Neutrophil (primary cell): Measurements from ENCODE around the gene ZIC2.

Experiments
- H3K27ac ChIP-seq: fragments of 200-600 bp; sonication (generic); 2 replicates; pipeline ENCODE4 v1.5.1; 2016; ENCODE audit warnings: mild to moderate bottlenecking, moderate library complexity
- H3K27me3 ChIP-seq: fragments of 200-600 bp; sonication (generic); 2 replicates; pipeline ENCODE4 v1.6.0; 2016; ENCODE audit warnings: mild to moderate bottlenecking
- H3K36me3 ChIP-seq: fragments of 200-600 bp; sonication (generic); 2 replicates; pipeline ENCODE4 v1.5.1; 2017
- H3K4me1 ChIP-seq, 2 experiments: fragments of 200-600 bp in 1 of 2; sonication (generic) in 1 of 2; 1 replicate in 1 of 2; 2 replicates in 1 of 2; pipeline versions ENCODE4 v1.5.1 to v1.6.1; 2013 to 2016; ENCODE audit warnings: low read depth in 1 of 2, low read length in 1 of 2, mild to moderate bottlenecking in 1 of 2, moderate library complexity in 1 of 2; ENCODE audit not compliant: control insufficient read depth in 1 of 2, insufficient read depth in 1 of 2
- H3K4me3 ChIP-seq, 2 experiments: fragments of 200-600 bp in 1 of 2; sonication (generic) in 1 of 2; 1 replicate in 1 of 2; 2 replicates in 1 of 2; pipeline ENCODE4 v1.5.1; 2013 to 2016; ENCODE audit warnings: low read depth in 1 of 2, low read length in 1 of 2, mild to moderate bottlenecking in 1 of 2, moderate library complexity in 1 of 2
- H3K9me3 ChIP-seq: fragments of 200-600 bp; sonication (generic); 2 replicates; pipeline ENCODE4 v1.5.1; 2016
- TF ChIP-seq, protein P1 (sequence below): fragments of 200-600 bp; sonication (generic); IDR thresholded peaks from 2 replicates; pipeline ENCODE4 v1.5.1; 2016; ENCODE audit warnings: antibody characterized with exemption

The ZIC2 gene

DNA sequence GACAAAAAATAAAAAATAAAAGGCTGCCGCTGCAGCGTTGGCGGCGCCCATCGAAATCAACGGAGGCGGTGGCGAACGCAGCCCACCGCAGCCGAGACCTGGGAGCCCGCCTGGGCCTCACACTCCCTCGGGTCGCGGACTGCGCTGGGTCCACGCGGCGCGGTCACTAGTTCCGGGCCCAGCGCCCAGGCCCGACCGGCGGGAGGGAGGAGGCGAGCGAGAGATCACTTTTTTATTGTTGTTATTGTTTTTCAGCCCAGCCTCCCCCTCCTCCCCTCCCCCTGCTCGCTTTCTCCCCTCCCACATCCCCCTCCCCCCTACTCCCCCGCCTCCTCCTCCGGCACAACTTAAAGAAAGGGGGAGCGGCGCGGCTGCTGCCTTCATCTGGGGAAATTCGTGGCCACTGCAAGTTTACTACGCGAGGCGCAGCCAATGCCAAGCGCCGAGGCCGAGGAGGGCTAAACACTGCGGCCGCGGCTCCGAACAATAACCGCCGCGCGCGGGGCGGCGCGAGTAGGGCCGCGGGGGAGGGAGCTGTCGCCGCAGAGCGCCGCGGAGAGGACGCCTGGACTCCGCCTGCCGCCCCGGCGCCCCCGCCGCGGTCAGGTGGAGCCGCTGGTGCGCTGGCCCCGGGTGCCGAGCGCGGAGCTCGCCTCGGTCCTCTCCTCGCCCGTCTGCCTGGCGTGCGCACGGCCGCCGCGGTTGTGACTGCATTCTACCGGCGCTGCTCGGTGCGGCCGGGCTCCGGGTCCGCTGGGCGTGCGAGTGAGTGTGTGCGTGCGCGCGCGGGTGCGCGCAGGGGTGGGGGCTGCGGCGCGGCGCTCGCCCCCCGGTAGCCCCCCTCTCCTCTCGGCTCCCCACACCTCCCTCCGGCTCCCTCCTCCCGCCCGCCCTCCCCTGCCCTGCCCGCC is 505 bp upstream of the ZIC2 start:
- Histone ChIP-seq H3K4me1 (peaks cover 24 to 61% of the 10 kb centered on the region in 2 experiments), H3K4me3 (peak overlapping the region; percentile 31 to 49), H3K36me3 (no peaks in the 10 kb centered on the region), H3K9me3 (peaks cover 14% of the 10 kb centered on the region), H3K27ac (no peak overlapping the region), H3K27me3 (peaks cover 100% of the 10 kb centered on the region)
- TF ChIP-seq, protein P1, sequence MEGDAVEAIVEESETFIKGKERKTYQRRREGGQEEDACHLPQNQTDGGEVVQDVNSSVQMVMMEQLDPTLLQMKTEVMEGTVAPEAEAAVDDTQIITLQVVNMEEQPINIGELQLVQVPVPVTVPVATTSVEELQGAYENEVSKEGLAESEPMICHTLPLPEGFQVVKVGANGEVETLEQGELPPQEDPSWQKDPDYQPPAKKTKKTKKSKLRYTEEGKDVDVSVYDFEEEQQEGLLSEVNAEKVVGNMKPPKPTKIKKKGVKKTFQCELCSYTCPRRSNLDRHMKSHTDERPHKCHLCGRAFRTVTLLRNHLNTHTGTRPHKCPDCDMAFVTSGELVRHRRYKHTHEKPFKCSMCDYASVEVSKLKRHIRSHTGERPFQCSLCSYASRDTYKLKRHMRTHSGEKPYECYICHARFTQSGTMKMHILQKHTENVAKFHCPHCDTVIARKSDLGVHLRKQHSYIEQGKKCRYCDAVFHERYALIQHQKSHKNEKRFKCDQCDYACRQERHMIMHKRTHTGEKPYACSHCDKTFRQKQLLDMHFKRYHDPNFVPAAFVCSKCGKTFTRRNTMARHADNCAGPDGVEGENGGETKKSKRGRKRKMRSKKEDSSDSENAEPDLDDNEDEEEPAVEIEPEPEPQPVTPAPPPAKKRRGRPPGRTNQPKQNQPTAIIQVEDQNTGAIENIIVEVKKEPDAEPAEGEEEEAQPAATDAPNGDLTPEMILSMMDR: no peak

- TF ChIP-seq, protein P1: no peak
- Histone ChIP-seq H3K9me3 (peaks cover 7% of the 10 kb centered on the region), H3K36me3 (no peaks in the 10 kb centered on the region), H3K4me1 (peaks cover 21 to 55% of the 10 kb centered on the region in 2 experiments), H3K4me3 (peak overlapping the region; percentile 12 to 49), H3K27ac (no peak overlapping the region), H3K27me3 (peaks cover 100% of the 10 kb centered on the region)
Observed at GRCh38 chr13:99982036-99982730, 599 bp downstream of the ZIC2 start.

GRCh38 chr13:99982731-99983498 is 1.3 kb downstream of the ZIC2 start:
- no peak overlapping the region for H3K27ac ChIP-seq
- peaks cover 100% of the 10 kb centered on the region for H3K27me3 ChIP-seq
- H3K4me1 ChIP-seq: peaks cover 16 to 48% of the 10 kb centered on the region in 2 experiments
- H3K9me3 ChIP-seq: peaks cover under 1% of the 10 kb centered on the region
- no peaks in the 10 kb centered on the region for H3K36me3 ChIP-seq
- peak overlapping the region in 1 of 2 experiments; percentile 49 for H3K4me3 ChIP-seq
- TF ChIP-seq, protein P1: no peak

GRCh38 chr13:99983499-99984401 is 2.2 kb downstream of the ZIC2 start:
- H3K27ac ChIP-seq: no peak overlapping the region
- peaks cover 9 to 40% of the 10 kb centered on the region in 2 experiments for H3K4me1 ChIP-seq
- no peak overlapping the region for H3K4me3 ChIP-seq
- TF ChIP-seq, protein P1: no peak
- no peaks in the 10 kb centered on the region for H3K9me3 ChIP-seq
- no peaks in the 10 kb centered on the region for H3K36me3 ChIP-seq
- H3K27me3 ChIP-seq: peaks cover 100% of the 10 kb centered on the region
